ENCODE measurements around the gene PSME1. TPM values are rescaled to one million over a fixed set of nuclear protein-coding genes. Genes with fewer than 3 reads are reported as not detected.

Gene PSME1
- total and polyA plus RNA-seq, 2 of the 13 experiments (the other 11 are each of a cell fraction or from before 2014, with no cell fraction given): 159 to 608 TPM

DNA sequence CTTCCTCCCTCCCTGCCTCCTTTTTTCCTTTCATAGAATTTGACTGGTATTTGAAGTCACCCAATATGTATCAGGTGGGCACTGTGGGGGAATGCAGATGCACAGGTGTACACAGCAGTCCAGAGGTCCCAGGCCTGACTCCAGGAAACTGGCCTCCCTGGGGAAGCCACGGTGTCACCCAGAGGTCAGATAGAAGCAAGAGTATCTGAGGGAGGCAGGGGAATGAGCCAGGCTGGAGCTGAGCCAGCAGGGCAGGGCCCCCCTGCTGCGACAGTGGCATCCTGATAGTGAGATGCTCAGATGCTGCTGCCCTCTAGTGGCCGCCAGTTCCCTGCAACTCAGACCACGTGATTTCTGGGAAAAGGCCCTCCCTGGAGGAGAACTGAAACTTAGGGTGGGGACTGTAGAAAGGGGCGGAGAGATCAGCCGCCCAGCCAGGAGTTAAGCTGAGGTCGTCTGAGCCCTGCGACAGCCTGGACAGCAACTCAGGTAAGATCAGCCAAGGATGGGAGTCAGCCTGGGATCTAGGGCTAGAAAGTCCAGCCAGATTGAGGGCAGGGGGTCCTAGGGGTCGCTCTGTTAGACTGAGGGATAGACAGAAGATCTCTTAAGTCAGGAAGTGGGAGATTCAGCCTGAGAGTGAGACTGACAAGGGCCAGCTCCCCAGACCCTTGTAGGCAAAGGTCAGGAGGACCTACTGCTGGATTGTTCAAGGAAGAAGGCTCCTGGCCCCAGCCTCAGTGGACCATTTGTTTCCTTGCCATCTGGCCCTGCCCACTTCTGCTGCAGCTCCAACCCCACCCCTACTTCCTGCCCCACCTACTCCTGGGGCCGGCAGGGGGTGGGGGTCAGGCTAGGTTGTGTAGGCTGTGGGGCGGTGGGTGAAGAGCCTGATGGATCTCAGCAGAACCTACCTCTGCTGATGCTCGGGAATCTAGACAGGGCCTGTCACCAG is 25.1 kb downstream of the PSME1 start, which contains the start of gene IRF9 (continued):
- peak; percentile 83 for TF ChIP-seq ZBTB21 (CRISPR knock-in tag; IDR thresholded peaks at IDR 0.05)
- TF ChIP-seq ZNF143 (CRISPR knock-in tag; IDR thresholded peaks at IDR 0.05): peak; percentile 76
- TF ChIP-seq ZNF121 (CRISPR knock-in tag; IDR thresholded peaks at IDR 0.05): peak; percentile 85
- TF ChIP-seq, protein P1, sequence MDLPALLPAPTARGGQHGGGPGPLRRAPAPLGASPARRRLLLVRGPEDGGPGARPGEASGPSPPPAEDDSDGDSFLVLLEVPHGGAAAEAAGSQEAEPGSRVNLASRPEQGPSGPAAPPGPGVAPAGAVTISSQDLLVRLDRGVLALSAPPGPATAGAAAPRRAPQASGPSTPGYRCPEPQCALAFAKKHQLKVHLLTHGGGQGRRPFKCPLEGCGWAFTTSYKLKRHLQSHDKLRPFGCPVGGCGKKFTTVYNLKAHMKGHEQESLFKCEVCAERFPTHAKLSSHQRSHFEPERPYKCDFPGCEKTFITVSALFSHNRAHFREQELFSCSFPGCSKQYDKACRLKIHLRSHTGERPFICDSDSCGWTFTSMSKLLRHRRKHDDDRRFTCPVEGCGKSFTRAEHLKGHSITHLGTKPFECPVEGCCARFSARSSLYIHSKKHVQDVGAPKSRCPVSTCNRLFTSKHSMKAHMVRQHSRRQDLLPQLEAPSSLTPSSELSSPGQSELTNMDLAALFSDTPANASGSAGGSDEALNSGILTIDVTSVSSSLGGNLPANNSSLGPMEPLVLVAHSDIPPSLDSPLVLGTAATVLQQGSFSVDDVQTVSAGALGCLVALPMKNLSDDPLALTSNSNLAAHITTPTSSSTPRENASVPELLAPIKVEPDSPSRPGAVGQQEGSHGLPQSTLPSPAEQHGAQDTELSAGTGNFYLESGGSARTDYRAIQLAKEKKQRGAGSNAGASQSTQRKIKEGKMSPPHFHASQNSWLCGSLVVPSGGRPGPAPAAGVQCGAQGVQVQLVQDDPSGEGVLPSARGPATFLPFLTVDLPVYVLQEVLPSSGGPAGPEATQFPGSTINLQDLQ (CRISPR knock-in tag; IDR thresholded peaks at IDR 0.05): peak; percentile 87; the same call in 1 of the 2 replicates
- peak; percentile 99 for TF ChIP-seq RXRB (CRISPR knock-in tag; IDR thresholded peaks at IDR 0.05; ENCODE audit: borderline replicate concordance)
- TF ChIP-seq CBX1 (IDR thresholded peaks at IDR 0.05; ENCODE audit: low read depth): peak; percentile 95
- peak; percentile 98 for TF ChIP-seq RBM39 (IDR thresholded peaks at IDR 0.05; ENCODE audit: low read depth, low read length, poor library complexity, severe bottlenecking)
- TF ChIP-seq ZNF331 (CRISPR knock-in tag; IDR thresholded peaks at IDR 0.05): peak; percentile 99
- TF ChIP-seq FOXK2 (IDR thresholded peaks at IDR 0.05): no peak
- no peak for TF ChIP-seq TCF7L2 (IDR thresholded peaks at IDR 0.05; ENCODE audit: low read depth, low read length)
- peak; percentile 55 to 85; a peak in 3 of 4 replicates for TF ChIP-seq EP300 (IDR thresholded peaks at IDR 0.05; ENCODE audit: low read depth in 2 of 2, low read length in 2 of 2)
- TF ChIP-seq EP300 (CRISPR knock-in tag; IDR thresholded peaks at IDR 0.05; ENCODE audit: borderline replicate concordance): peak; percentile 92
- peak; percentile 71 for TF ChIP-seq NFYC (CRISPR knock-in tag; IDR thresholded peaks at IDR 0.05)
- TF ChIP-seq, protein P2, sequence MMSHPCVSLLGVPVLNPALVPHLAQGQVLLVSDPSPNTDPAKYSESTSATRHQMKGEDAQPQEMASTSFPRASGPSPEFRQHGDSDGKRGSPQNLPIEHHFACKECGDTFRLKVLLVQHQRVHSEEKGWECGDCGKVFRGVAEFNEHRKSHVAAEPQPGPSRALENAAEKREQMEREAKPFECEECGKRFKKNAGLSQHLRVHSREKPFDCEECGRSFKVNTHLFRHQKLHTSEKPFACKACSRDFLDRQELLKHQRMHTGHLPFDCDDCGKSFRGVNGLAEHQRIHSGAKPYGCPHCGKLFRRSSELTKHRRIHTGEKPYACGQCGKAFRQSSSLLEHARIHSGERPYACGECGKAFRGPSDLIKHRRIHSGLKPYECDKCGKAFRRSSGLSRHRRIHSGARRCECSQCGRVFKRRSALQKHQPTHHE (CRISPR knock-in tag; IDR thresholded peaks at IDR 0.05; ENCODE audit: borderline replicate concordance): peak; percentile 87; the same call in 1 of the 2 replicates
- TF ChIP-seq, protein P3, sequence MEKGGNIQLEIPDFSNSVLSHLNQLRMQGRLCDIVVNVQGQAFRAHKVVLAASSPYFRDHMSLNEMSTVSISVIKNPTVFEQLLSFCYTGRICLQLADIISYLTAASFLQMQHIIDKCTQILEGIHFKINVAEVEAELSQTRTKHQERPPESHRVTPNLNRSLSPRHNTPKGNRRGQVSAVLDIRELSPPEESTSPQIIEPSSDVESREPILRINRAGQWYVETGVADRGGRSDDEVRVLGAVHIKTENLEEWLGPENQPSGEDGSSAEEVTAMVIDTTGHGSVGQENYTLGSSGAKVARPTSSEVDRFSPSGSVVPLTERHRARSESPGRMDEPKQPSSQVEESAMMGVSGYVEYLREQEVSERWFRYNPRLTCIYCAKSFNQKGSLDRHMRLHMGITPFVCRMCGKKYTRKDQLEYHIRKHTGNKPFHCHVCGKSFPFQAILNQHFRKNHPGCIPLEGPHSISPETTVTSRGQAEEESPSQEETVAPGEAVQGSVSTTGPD (CRISPR knock-in tag; IDR thresholded peaks at IDR 0.05): no peak; the same call in none of the 2 replicates
- peak; percentile 99 for TF ChIP-seq ZNF749 (CRISPR knock-in tag; IDR thresholded peaks at IDR 0.05; ENCODE audit: borderline replicate concordance)
- TF ChIP-seq, protein P4, sequence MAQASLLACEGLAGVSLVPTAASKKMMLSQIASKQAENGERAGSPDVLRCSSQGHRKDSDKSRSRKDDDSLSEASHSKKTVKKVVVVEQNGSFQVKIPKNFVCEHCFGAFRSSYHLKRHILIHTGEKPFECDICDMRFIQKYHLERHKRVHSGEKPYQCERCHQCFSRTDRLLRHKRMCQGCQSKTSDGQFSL (CRISPR knock-in tag; IDR thresholded peaks at IDR 0.05): peak; percentile 81; the same call in 1 of the 2 replicates
- TF ChIP-seq PHF21A (CRISPR knock-in tag; IDR thresholded peaks at IDR 0.05): peak; percentile 95; the same call in 1 of the 2 replicates
- TF ChIP-seq POGZ (CRISPR knock-in tag; IDR thresholded peaks at IDR 0.05): peak; percentile 99

Measured in HepG2 (cell line).